B cell (primary cell): ENCODE results near the gene BEND2.

ENCODE experiments used
- EZH2 ChIP-seq: IDR thresholded peaks from 2 replicates; pipeline ENCODE4 v1.6.1; 2012; ENCODE audit warnings: borderline replicate concordance, low read depth, mild to moderate bottlenecking, moderate library complexity, low read length; ENCODE audit not compliant: insufficient read depth, poor library complexity, severe bottlenecking
- TF ChIP-seq, protein P1 (sequence below): fragments of 200-600 bp; IDR thresholded peaks from one replicate; pipeline ENCODE4 v1.8.0; 2022; ENCODE audit warnings: antibody characterized with exemption, mild to moderate bottlenecking

DNA sequence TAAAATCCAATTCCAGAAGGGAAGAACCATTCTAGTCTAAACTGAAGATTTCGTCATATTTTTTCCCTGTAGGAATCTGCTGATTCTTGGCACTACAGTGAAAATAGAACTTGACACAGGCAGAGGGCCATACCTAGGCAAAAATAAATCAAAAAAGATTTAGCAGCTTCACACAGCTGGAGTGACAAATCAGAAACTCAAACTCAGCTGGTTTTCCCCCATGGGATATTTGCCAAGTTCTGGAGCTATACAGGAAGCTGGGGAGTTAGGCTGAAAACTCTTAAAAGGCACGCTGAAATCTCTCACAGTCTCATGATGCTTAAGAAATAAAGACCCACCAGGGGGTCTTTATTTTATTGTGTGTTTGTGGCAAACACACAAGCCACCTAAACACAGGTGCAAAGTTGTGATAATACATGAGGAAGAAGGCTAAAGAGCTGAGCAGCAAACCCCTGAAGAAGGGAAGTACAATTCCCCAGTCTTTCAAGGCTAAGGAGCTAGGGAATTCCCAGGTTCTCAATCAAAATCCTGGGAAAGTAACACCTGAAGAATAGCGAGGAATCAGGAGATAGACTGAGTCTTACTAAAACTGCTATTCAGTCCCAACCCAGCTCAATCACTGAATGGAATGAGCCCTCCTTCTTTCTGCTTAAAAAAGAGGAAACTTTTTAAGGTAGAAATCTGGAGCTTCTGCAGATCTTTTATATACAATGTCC lies 32.1 kb upstream of the BEND2 start:
- TF ChIP-seq, protein P1, sequence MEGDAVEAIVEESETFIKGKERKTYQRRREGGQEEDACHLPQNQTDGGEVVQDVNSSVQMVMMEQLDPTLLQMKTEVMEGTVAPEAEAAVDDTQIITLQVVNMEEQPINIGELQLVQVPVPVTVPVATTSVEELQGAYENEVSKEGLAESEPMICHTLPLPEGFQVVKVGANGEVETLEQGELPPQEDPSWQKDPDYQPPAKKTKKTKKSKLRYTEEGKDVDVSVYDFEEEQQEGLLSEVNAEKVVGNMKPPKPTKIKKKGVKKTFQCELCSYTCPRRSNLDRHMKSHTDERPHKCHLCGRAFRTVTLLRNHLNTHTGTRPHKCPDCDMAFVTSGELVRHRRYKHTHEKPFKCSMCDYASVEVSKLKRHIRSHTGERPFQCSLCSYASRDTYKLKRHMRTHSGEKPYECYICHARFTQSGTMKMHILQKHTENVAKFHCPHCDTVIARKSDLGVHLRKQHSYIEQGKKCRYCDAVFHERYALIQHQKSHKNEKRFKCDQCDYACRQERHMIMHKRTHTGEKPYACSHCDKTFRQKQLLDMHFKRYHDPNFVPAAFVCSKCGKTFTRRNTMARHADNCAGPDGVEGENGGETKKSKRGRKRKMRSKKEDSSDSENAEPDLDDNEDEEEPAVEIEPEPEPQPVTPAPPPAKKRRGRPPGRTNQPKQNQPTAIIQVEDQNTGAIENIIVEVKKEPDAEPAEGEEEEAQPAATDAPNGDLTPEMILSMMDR: no peak
- no peak for TF ChIP-seq EZH2
